ENCODE data around the gene F2RL2. TPM values are rescaled to one million over a fixed set of nuclear protein-coding genes. Genes with fewer than 3 reads are reported as not detected.
A peak's percentile ranks its signal among the peaks of the same experiment; 100 is the strongest.

F2RL2 gene
- total and polyA plus RNA-seq, 4 donors = 0.08 to 1.3 (median 0.78) TPM

- Histone ChIP-seq H3K9me3 (ENCODE audit: control insufficient read depth in 4 of 4, low read length in 3 of 4) (no peaks in the 10 kb centered on the region), H3K4me1 (ENCODE audit: control insufficient read depth in 4 of 4, insufficient read depth in 4 of 4, low read length in 3 of 4) (peaks cover 3 to 29% (median 28%) of the 10 kb centered on the region in 4 donors), H3K27ac (ENCODE audit: low read depth in 1 of 2, low read length in 2 of 2) (peak overlapping the region; percentile 74 to 79), H3K4me3 (ENCODE audit: low read depth in 1 of 3, low read length in 3 of 3) (peak overlapping the region in 1 of 3 donors; percentile 8), H3K36me3 (ENCODE audit: control insufficient read depth in 4 of 4, insufficient read depth in 3 of 4, low read depth in 1 of 4, low read length in 3 of 4) (peaks cover 0 to 2% (median 0%) of the 10 kb centered on the region in 4 donors), H3K27me3 (ENCODE audit: control insufficient read depth in 4 of 4, insufficient read depth in 4 of 4, low read length in 3 of 4) (no peaks in the 10 kb centered on the region), H3K9ac (ENCODE audit: low read depth in 1 of 2, low read length in 2 of 2) (peak overlapping the region in 1 of 2 donors; percentile 1)
- no peak for DNase-seq (ENCODE audit: low spot score)
- 57% methylated on average over 6 of the region's 6 CpGs for WGBS
- TF ChIP-seq YY1 (IDR thresholded peaks at IDR 0.05) = peak; percentile 0
- TF ChIP-seq SP1 (IDR thresholded peaks at IDR 0.05) = no peak
Observed at GRCh38 chr5:76582230-76583162, 40.7 kb downstream of the F2RL2 start.

DNA sequence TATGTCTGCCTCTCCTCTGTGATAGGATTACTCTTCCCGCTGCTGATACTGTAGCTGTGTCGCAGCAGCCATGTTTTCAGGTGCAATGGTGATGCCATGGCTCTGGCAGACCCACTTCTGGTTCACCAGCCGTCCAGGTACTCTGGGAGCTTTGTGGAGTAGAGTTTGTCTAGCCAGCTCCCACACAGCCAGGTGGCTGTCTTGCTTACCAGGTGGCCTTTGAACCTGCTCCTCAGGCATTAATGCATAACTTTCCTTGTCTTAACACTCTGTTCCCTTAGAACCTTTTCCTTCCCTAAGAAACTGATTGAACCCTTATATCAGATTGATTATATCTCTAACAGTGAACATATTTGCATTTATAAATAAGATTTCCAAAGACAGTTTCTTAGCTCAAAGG is 42.2 kb downstream of the F2RL2 start:
- no peak overlapping the region for H3K4me3 ChIP-seq (ENCODE audit: low read depth in 1 of 3, low read length in 3 of 3)
- H3K4me1 ChIP-seq (ENCODE audit: control insufficient read depth in 4 of 4, insufficient read depth in 4 of 4, low read length in 3 of 4) = peaks cover 1 to 29% (median 28%) of the 10 kb centered on the region in 4 donors
- DNase-seq (ENCODE audit: low spot score) = no peak
- TF ChIP-seq TAF1 (conservative IDR thresholded peaks at IDR 0.05) (no peak), YY1 (IDR thresholded peaks at IDR 0.05) (no peak), JUND (IDR thresholded peaks at IDR 0.05) (no peak), FOXA2 (IDR thresholded peaks at IDR 0.05) (no peak), RAD21 (IDR thresholded peaks at IDR 0.05) (no peak), GABPA (IDR thresholded peaks at IDR 0.05 in 1 of 2, conservative IDR thresholded peaks at IDR 0.05 in 1 of 2) (no peak), REST (IDR thresholded peaks at IDR 0.05) (no peak), HNF4G (IDR thresholded peaks at IDR 0.05) (no peak), HNF4A (conservative IDR thresholded peaks at IDR 0.05) (no peak), EGR1 (IDR thresholded peaks at IDR 0.05; ENCODE audit: low read depth in 2 of 2) (no peak), SP1 (IDR thresholded peaks at IDR 0.05) (no peak), FOXA1 (IDR thresholded peaks at IDR 0.05) (no peak)
- TF ChIP-seq, protein P1, sequence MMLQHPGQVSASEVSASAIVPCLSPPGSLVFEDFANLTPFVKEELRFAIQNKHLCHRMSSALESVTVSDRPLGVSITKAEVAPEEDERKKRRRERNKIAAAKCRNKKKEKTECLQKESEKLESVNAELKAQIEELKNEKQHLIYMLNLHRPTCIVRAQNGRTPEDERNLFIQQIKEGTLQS (IDR thresholded peaks at IDR 0.05) = no peak
- TF ChIP-seq, protein P2, sequence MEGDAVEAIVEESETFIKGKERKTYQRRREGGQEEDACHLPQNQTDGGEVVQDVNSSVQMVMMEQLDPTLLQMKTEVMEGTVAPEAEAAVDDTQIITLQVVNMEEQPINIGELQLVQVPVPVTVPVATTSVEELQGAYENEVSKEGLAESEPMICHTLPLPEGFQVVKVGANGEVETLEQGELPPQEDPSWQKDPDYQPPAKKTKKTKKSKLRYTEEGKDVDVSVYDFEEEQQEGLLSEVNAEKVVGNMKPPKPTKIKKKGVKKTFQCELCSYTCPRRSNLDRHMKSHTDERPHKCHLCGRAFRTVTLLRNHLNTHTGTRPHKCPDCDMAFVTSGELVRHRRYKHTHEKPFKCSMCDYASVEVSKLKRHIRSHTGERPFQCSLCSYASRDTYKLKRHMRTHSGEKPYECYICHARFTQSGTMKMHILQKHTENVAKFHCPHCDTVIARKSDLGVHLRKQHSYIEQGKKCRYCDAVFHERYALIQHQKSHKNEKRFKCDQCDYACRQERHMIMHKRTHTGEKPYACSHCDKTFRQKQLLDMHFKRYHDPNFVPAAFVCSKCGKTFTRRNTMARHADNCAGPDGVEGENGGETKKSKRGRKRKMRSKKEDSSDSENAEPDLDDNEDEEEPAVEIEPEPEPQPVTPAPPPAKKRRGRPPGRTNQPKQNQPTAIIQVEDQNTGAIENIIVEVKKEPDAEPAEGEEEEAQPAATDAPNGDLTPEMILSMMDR (IDR thresholded peaks at IDR 0.05; ENCODE audit: low read depth, low read length, missing input control) = no peak
- TF ChIP-seq, protein P3, sequence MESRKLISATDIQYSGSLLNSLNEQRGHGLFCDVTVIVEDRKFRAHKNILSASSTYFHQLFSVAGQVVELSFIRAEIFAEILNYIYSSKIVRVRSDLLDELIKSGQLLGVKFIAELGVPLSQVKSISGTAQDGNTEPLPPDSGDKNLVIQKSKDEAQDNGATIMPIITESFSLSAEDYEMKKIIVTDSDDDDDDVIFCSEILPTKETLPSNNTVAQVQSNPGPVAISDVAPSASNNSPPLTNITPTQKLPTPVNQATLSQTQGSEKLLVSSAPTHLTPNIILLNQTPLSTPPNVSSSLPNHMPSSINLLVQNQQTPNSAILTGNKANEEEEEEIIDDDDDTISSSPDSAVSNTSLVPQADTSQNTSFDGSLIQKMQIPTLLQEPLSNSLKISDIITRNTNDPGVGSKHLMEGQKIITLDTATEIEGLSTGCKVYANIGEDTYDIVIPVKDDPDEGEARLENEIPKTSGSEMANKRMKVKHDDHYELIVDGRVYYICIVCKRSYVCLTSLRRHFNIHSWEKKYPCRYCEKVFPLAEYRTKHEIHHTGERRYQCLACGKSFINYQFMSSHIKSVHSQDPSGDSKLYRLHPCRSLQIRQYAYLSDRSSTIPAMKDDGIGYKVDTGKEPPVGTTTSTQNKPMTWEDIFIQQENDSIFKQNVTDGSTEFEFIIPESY (IDR thresholded peaks at IDR 0.05) = no peak
- H3K27me3 ChIP-seq (ENCODE audit: control insufficient read depth in 4 of 4, insufficient read depth in 4 of 4, low read length in 3 of 4) = no peaks in the 10 kb centered on the region
- WGBS = 89% methylated on average over 3 of the region's 3 CpGs
- peaks cover 0 to 2% (median 0%) of the 10 kb centered on the region in 4 donors for H3K36me3 ChIP-seq (ENCODE audit: control insufficient read depth in 4 of 4, insufficient read depth in 3 of 4, low read depth in 1 of 4, low read length in 3 of 4)
- no peaks in the 10 kb centered on the region for H3K9me3 ChIP-seq (ENCODE audit: control insufficient read depth in 4 of 4, low read length in 3 of 4)
- peak overlapping the region in 1 of 2 donors; percentile 74 for H3K27ac ChIP-seq (ENCODE audit: low read depth in 1 of 2, low read length in 2 of 2)
- no peak overlapping the region for H3K9ac ChIP-seq (ENCODE audit: low read depth in 1 of 2, low read length in 2 of 2)

Measured in liver (tissue), 9 donors.